Amniotic epithelial cell (primary cell): ENCODE measurements around the gene WBP1.
"Not testable (repeated sequence)": the region's sequence is repeated elsewhere in the genome, so short reads cannot be mapped to it uniquely, and the experiment has no call there.

Experiments used
- DNase-seq: peaks from one replicate; pipeline ENCODE4 v3.0.0-alpha.2; 2010; ENCODE audit warnings: low read depth

The WBP1 gene

GRCh38 chr2:74482801-74483674 is 24.8 kb downstream of the WBP1 start, which contains the start of the genes CCDC142 and TTC31:
TSS of gene CCDC142 (minus strand) at chr2:74482998. CDS start at chr2:74482837, 161 bp downstream.
TSS of gene TTC31 (plus strand) at chr2:74483081. CDS start at chr2:74483096, 15 bp downstream.
- DNase-seq: peak; percentile 93

- not testable (repeated sequence) for DNase-seq
Measured at GRCh38 chr2:74483675-74484164, 25.5 kb downstream of the WBP1 start.

- DNase-seq: no peak
Measured at GRCh38 chr2:74486141-74486540, 27.9 kb downstream of the WBP1 start.

- no peak for DNase-seq
Measured at GRCh38 chr2:74488643-74489481, 30.6 kb downstream of the WBP1 start.

GRCh38 chr2:74489906-74490305 is 31.7 kb downstream of the WBP1 start:
- DNase-seq: no peak

GRCh38 chr2:74491648-74492544 is 33.7 kb downstream of the WBP1 start:
- no peak for DNase-seq

- no peak for DNase-seq
Measured at GRCh38 chr2:74493546-74493945, 35.3 kb downstream of the WBP1 start.

GRCh38 chr2:74495440-74495839 is 37.2 kb downstream of the WBP1 start:
- DNase-seq: no peak

- no peak for DNase-seq
Measured at GRCh38 chr2:74496997-74497776, 38.9 kb downstream of the WBP1 start.

- no peak for DNase-seq
Measured at GRCh38 chr2:74497777-74498499, 39.7 kb downstream of the WBP1 start.

- no peak for DNase-seq
Measured at GRCh38 chr2:74498500-74499266, 40.4 kb downstream of the WBP1 start.

- no peak for DNase-seq
Measured at GRCh38 chr2:74499267-74499939, 41.2 kb downstream of the WBP1 start, which contains the start of gene LBX2. TSS of gene LBX2 (minus strand) at chr2:74499603. CDS start at chr2:74499537, 66 bp downstream.

- no peak for DNase-seq
Measured at GRCh38 chr2:74499940-74500577, 41.8 kb downstream of the WBP1 start.

- DNase-seq: no peak
Measured at GRCh38 chr2:74500578-74500946, 42.3 kb downstream of the WBP1 start.

- DNase-seq: no peak
Measured at GRCh38 chr2:74501335-74502071, 43.3 kb downstream of the WBP1 start.

GRCh38 chr2:74502147-74502719 is 44.0 kb downstream of the WBP1 start:
- no peak for DNase-seq
